Endothelial cell (in vitro differentiated cells): ENCODE measurements around the gene FBXO44. TPM values are rescaled to one million over a fixed set of nuclear protein-coding genes. Genes with fewer than 3 reads are reported as not detected.

Experiments used
- DNase-seq: peaks from one replicate; pipeline ENCODE4 v3.0.0; 2021; ENCODE audit warnings: low spot score
- H3K27ac Mint-ChIP-seq: one replicate; pipeline ENCODE4 v1.8.0; 2021; ENCODE audit warnings: mixed read lengths, inconsistent platforms; ENCODE audit not compliant: unreplicated experiment
- H3K27me3 Mint-ChIP-seq: one replicate; pipeline ENCODE4 v1.8.0; 2021; ENCODE audit warnings: mild to moderate bottlenecking, moderate library complexity, mixed read lengths, inconsistent platforms; ENCODE audit not compliant: unreplicated experiment
- H3K36me3 Mint-ChIP-seq: one replicate; pipeline ENCODE4 v1.8.0; 2021; ENCODE audit warnings: mild to moderate bottlenecking, low read depth, mixed read lengths, inconsistent platforms; ENCODE audit not compliant: unreplicated experiment
- H3K4me1 Mint-ChIP-seq: one replicate; pipeline ENCODE4 v1.8.0; 2021; ENCODE audit warnings: mild to moderate bottlenecking, mixed read lengths, inconsistent platforms; ENCODE audit not compliant: unreplicated experiment
- H3K4me3 Mint-ChIP-seq: one replicate; pipeline ENCODE4 v1.8.0; 2021; ENCODE audit warnings: mild to moderate bottlenecking, mixed read lengths, inconsistent platforms; ENCODE audit not compliant: unreplicated experiment
- H3K9me3 Mint-ChIP-seq: one replicate; pipeline ENCODE4 v1.8.0; 2021; ENCODE audit warnings: mixed read lengths, inconsistent platforms; ENCODE audit not compliant: unreplicated experiment
- total RNA-seq: library from RNA; stranded (reverse); fragmentation: NEBNext Ultra II Directional; extraction: Animal tissue kit (Norgen Biotek cat#: 25700); gene quantifications from one replicate; pipeline ENCODE4 v1.2.1, GENCODE V29; 2021; ENCODE audit not compliant: unreplicated experiment
- TF ChIP-seq, protein P1 (sequence below): fragments of 200-600 bp; sonication (generic); IDR thresholded peaks from one replicate; pipeline ENCODE4 v1.5.0; 2021; ENCODE audit warnings: antibody characterized with exemption; ENCODE audit not compliant: unreplicated experiment

The FBXO44 gene
- total RNA-seq, 1 donor from 2014 or later = 10.2 TPM

GRCh38 chr1:11617741-11618140 is 36.9 kb upstream of the FBXO44 start:
- Mint-ChIP-seq H3K36me3 (no peaks in the 10 kb centered on the region), H3K4me1 (no peaks in the 10 kb centered on the region), H3K9me3 (no peaks in the 10 kb centered on the region), H3K27me3 (peaks cover 3% of the 10 kb centered on the region), H3K27ac (no peak overlapping the region), H3K4me3 (no peak overlapping the region)
- DNase-seq = no peak
- TF ChIP-seq, protein P1, sequence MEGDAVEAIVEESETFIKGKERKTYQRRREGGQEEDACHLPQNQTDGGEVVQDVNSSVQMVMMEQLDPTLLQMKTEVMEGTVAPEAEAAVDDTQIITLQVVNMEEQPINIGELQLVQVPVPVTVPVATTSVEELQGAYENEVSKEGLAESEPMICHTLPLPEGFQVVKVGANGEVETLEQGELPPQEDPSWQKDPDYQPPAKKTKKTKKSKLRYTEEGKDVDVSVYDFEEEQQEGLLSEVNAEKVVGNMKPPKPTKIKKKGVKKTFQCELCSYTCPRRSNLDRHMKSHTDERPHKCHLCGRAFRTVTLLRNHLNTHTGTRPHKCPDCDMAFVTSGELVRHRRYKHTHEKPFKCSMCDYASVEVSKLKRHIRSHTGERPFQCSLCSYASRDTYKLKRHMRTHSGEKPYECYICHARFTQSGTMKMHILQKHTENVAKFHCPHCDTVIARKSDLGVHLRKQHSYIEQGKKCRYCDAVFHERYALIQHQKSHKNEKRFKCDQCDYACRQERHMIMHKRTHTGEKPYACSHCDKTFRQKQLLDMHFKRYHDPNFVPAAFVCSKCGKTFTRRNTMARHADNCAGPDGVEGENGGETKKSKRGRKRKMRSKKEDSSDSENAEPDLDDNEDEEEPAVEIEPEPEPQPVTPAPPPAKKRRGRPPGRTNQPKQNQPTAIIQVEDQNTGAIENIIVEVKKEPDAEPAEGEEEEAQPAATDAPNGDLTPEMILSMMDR = no peak

DNA sequence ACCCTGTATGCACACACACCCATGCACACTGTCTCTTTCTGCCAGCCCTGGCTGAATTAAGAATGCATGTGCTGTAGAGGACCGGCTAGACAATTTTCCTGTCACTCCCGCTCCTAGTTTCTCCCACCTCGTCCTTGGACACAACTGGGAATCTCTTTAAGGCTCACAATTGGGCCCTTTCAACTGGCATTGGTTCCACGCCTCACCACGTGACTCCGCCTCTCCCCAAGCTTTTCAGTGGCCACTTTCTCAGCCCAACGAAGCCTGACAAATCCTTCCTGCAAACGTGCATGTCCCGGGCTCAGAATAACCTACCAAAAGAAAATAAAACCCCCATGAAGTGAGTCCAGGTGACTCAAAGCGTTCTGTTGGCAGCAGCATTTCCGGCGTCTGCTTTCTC is 34.3 kb upstream of the FBXO44 start:
- TF ChIP-seq, protein P1 = no peak
- Mint-ChIP-seq H3K4me1 (no peaks in the 10 kb centered on the region), H3K4me3 (no peak overlapping the region), H3K27me3 (peaks cover 4% of the 10 kb centered on the region), H3K36me3 (no peaks in the 10 kb centered on the region), H3K27ac (no peak overlapping the region), H3K9me3 (no peaks in the 10 kb centered on the region)
- no peak for DNase-seq

GRCh38 chr1:11620924-11621323 is 33.8 kb upstream of the FBXO44 start:
- Mint-ChIP-seq H3K4me1 (no peaks in the 10 kb centered on the region), H3K4me3 (no peak overlapping the region), H3K27ac (no peak overlapping the region), H3K36me3 (no peaks in the 10 kb centered on the region), H3K9me3 (no peaks in the 10 kb centered on the region), H3K27me3 (peaks cover 7% of the 10 kb centered on the region)
- no peak for DNase-seq
- TF ChIP-seq, protein P1 = no peak

DNA sequence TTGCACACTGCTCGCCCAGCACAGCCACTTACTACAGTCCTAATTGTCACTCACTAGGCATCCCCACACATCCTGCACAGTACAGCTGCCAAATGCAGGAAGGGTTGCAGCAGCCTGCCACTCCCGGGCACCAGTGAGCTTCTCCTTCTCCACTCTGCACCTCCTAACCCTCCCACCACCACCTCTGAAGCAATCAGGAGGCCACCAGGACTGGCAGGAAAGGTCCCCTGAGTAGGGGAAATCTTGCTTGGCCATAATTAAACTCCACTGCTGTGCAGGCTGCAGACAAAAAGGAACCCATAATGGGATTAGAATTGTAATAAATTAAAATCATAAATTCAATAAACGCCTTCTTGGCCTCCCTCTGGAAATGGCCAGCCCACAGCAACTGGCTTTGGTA is 32.3 kb upstream of the FBXO44 start:
- Mint-ChIP-seq H3K9me3 (no peaks in the 10 kb centered on the region), H3K4me1 (no peaks in the 10 kb centered on the region), H3K27ac (no peak overlapping the region), H3K36me3 (no peaks in the 10 kb centered on the region), H3K4me3 (no peak overlapping the region), H3K27me3 (peaks cover 7% of the 10 kb centered on the region)
- no peak for DNase-seq
- TF ChIP-seq, protein P1 = no peak

DNA sequence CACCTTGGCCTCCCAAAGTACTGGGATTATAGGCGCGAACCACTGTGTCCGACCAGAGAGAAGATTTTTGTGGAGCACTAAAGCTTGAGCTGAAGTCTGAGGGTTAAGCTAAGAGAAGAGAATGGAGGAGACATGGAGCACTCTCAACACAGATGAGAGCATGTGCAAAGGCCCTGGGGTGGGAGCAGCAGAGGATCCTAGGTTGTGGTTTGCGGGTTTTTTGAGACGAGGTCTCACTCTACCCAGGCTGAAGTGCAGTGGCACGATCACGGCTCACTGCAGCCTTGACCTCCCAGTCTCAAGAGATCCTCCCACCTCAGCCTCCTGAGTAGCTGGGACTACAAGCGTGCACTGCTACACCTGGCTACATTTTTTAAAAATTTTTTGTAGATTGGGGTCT is 31.0 kb upstream of the FBXO44 start:
- no peak overlapping the region for H3K27ac Mint-ChIP-seq
- no peak for DNase-seq
- TF ChIP-seq, protein P1 = no peak
- H3K4me1 Mint-ChIP-seq = no peaks in the 10 kb centered on the region
- peaks cover 7% of the 10 kb centered on the region for H3K27me3 Mint-ChIP-seq
- no peaks in the 10 kb centered on the region for H3K36me3 Mint-ChIP-seq
- H3K4me3 Mint-ChIP-seq = no peak overlapping the region
- H3K9me3 Mint-ChIP-seq = no peaks in the 10 kb centered on the region
